ENCODE data around the gene KCTD2.

KCTD2 gene

DNA sequence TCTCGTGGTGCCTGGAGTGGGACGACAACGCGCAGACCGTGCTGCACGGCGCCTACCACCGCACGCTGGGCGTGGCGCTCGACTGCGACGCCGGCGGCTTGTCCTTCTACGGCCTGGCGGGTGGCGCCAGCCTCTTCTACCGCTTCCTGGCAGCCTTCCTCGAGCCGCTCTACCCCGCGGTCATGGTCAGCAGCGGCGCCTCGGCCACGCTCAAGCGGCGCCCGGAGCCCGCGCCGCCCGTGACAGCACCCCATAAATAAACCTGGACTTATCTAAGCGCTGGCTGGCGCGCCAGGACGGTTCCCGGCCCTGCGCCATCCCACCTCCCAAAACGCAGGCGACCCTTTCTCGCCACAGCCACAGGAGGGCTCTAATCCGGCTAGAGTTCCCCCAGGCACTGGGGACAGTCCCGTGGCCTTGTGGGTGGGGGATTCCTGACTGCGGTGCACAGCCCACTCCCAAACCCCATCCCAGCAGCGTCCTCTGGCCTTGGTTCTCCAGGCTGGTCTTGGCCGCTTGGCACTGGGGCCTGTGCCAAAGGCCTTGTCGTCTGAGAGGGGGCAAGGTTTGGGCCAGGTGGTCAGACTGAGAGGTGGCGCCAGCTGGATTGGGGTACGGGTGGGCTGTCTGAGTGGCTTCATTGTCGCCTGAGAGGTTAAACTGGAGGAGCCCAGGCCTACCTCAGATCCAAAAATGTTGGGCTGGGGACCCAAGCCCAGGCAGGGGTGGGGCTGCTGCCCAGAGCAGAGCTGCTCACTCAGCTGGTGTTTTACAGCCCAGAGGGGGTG lies 30.7 kb downstream of the KCTD2 start:
- no peak for DNase-seq (ENCODE audit: low read depth)

DNA sequence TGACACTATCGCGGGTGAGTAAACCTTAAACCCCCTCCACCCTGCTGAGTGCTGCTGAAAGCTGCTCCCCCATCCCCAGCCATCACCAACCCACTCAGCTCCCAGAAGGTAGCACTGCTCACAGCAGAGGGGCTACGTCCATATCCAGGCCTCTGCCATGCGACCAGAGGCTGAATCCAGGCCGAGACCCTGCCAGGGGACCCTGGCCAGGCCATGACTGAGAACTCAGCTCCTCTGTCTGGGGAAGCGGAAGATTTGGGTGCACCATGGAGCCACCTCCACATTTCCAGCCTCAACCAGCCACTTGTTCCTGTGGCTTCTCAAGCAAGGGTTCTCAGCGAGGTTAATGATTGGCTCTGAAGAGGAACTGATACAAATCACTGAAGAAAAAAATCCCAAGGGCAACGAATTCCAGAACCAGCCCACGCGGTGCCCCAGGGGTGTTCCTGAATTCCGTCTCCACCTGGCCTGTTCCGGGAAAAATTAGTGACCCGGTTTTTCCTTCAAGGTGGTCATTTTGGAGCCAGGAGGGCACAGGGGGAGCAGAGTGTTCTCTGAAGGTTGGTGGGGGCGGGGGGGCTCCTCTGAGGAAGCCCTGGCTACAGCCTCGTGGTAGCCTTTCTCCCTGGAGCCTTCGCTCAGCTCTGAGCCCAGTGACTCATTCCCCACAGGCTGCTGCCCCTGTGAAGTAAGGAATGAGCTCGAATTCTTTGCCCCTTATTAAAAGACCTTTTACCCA lies 31.4 kb downstream of the KCTD2 start:
- DNase-seq (ENCODE audit: low read depth), result no peak

DNA sequence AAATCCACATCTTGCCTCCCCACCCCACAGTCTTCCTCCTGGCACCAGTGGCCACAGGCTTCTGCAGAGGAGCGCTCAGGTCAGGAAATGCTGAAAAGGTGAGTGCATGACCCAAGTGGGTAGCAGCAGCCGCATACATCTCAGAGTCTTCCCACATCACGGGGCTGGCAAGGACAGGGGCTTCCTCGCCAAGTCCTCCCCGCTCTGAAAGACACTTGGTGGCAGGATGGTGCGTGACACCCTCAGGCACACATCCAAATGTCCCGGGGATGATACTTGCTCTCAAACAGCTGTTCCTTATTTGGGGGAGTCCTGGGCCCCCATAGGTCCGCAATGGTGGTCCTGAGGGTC lies 32.0 kb downstream of the KCTD2 start:
- DNase-seq (ENCODE audit: low read depth), result no peak

DNA sequence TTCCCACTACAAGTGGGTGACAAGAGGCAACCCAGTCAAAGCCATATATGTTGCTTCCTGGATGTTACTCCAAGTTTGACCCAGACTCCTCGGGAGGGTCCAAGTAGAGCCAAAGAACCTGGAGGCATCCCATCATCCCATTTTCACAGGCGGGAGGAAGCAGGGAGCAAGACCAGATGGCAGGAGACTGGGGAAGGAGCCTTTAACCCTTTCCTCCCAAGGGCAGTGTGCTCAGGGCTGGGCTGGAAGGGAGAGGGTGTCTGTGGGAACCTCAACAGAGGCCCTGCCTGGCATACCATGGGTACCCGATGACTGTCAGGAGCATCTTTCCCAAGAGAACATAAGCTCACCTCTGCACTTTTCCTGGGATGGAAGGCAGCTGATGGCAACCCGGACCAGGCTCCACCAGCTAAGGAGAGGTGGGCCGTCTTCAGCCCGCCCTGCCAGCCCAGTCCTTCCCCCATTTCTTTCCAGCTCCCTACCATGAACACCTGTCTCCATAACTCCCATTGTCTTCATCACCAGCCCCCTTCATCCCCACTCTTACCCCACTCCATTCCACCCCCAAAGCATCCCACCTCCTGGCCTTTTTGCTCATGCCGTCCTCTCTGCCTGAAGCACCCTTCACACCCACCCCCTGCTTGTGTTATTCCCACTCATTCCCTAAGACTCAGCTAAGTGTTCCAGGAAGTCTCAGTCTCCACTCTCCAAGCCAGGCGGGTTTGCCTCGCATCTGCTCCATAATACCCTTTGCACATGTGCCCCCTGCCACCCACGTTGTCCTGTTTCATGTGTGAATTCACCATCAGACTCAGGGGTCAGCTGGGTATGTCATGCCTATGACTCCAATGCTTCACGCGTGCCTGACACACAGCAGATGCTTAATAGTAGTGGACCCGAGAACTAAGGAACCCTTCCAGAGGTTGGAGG lies 34.9 kb downstream of the KCTD2 start:
- no peak for DNase-seq (ENCODE audit: low read depth)

DNA sequence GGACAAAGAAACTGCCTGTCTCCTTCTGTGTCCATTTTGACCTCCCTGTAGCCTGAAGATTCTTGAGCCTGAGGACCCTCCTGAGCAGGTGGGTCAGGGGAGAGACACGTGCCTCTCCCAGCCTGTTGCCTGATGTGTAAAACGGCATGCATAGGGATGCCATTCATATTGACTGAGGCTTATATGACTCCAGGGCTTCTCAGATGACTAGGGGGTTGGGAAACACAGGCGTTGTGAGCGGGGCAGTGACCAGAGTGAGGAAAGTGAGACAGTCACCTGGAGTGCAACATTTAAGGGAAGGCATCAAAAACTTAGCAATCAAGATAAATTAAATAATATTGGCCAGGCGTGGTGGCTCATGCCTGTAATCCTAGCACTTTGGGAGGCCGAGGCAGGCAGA lies 35.7 kb downstream of the KCTD2 start:
- no peak for DNase-seq (ENCODE audit: low read depth)

DNA sequence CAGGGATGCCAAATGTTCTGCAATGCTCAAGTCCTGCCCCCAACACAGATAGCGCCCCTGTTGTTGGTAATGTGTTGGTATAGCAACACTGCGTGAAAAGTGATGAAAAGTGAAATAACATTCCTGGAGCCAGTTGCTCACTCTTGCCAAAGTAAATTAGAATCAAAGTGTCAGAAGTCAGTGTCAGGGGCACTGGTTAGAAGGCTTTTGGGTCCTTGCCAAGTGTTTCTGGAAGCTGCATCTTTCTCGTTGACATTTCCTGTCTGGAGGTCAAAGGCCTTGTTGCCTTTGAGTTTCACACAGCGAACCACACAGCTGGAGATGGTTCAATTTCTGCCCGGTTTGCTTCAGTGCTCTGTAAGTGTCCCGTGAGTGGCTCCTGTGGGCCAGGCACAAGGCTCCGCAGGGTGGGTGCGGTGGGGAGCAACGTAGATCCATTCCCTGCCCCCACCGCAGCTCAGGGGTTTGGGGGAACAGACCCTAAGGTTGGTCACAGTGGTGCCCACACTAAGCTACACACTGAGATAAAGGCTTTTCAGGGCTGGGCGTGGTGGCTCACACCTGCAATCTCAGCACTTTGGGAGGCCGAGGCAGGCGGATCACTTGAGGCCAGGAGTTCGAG lies 37.1 kb downstream of the KCTD2 start:
- no peak for DNase-seq (ENCODE audit: low read depth)

DNA sequence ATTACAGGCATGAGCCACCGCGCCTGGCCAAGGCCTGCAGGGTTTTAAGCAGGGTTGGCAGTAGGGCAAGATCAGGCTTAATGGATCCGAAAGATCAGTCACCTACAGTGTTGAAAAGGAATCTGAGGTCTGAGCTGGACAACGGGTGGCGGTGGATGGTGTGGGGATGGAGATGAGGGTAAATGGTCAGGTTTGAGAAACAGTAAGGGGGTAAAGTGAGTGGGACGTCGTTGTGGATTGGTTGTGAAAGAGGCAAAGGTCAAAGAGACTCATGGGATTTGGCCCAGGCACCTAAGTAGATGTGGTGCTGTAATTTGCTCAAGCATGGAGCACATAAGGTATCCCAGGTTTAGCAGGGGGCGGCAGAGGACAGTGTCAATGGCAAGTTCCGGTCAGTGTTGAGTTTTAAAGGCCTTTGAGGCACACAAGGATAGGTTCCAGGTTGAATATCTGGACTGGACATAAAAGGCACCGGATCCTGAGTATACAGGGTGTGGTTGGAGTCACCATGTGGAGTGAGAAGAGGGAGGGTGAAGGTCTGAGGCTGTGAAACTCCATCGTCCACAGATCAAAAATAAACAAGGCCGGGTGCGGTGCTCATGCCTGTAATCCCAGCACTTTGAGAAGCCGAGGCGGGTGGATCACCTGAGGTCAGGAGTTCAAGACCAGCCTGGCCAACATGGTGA lies 39.6 kb downstream of the KCTD2 start:
- no peak for DNase-seq (ENCODE audit: low read depth)

DNA sequence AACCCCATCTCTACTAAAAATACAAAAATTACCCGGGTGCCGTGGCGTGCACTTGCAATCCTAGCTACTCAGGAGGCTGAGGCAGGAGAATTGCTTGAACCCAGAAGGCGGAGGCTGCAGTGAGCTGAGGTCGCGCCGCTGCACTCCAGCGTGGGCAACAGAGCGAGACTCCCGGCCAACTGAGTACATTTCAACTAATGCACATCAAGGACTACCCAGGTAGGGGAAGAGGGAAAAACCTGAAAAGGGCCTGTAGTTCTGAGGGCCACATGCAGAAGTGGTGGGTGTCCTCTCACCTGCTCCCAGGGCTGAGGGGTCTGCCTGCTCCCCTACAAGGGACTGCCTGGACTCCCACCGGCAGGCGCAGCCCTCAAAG lies 40.1 kb downstream of the KCTD2 start:
- DNase-seq (ENCODE audit: low read depth), result no peak

DNA sequence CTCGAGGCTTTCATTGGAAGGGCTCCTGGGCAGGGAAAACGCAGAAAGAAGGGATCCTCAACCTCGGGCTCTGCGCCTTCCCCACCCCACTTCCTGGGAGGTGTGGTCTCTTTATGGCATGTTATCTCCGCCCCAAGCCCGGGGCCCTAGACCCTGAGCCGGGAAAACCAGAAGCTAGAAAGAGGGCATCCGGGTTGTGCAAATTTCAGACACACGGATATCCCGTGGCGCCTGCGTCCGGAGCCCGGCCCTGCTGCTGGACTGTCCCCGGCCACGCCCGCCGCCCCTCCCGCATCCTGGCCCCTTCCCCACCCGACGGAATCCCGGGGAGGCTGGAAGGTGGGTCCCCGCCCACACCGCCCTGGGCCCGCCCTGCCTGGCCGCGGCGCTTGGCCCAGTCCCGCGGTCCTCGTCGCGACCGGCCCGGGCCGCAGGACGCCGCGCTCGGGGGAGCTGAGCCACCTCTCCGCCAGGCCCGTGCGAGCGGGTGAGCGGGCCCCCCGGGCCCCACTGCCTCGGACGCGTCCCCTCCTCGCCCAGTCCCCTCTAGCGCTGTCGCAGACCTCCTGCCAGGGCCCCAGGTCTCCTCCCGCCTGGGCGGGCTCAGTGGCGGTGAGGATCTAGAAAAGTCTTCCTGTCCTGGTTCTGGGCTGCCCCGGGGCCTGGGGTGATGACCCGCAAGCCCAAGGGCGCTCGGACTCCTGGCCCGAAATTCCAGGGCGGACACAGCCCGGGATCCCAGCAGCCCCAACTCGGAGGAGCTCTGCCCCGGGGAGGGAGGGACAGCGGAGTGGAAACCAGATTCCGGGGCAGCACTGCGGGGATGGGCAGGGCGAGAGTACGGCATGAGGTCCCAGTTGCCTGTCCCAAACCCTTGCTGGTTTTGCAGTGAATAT lies 40.8 kb downstream of the KCTD2 start, which contains the start of gene SLC16A5:
TSS of gene SLC16A5 (plus strand) at position 397 of the 896 bp plus-strand sequence. CDS start 5,683 bp downstream, outside the sequence.
- DNase-seq (ENCODE audit: low read depth), result no peak

DNA sequence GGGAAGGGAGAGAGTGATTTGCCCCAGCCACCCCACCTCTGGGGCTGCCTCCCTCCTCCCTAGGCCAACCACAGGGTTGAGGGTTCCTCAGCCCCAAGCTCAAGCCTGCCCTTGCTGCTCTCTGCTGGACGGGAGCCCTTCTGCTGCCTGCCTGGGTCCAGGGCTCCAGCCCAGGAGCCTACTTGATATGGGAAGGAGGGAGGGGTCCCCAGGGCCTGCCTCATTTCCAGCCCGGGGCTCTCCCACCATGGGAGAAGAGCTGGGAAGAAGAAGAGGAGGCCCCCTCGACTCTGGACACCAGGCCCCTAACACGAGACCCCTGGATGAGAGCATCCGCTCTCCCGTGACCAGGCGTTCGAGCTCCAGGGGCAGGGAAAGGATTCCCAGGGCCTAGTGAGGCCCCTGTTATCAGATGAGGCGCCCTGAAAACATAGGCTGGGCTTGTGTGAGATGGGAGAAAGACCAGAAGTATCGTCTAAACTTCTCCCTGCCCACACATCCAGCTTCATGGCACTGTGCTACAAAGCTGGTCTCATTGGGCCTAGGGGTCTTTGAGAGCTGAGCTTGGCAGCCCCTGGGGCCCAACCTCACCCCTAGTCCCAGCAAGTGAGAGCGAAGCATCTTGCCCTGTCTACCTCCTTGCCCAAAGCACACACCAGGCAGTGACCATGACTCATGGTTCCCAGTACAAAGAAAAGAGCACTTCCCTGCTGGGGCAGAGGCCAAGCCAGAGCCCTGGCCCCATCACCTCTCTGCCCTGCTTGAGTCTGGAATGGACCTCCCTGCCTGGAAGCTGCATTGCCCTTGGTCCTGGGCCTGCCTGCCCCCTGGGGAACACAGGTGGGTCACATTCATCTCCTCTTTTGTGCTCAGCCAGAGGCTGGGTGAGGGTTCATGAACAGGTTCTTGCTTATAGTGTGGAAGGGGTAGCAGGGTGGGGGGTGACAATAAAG lies 41.7 kb downstream of the KCTD2 start:
- no peak for DNase-seq (ENCODE audit: low read depth)

DNA sequence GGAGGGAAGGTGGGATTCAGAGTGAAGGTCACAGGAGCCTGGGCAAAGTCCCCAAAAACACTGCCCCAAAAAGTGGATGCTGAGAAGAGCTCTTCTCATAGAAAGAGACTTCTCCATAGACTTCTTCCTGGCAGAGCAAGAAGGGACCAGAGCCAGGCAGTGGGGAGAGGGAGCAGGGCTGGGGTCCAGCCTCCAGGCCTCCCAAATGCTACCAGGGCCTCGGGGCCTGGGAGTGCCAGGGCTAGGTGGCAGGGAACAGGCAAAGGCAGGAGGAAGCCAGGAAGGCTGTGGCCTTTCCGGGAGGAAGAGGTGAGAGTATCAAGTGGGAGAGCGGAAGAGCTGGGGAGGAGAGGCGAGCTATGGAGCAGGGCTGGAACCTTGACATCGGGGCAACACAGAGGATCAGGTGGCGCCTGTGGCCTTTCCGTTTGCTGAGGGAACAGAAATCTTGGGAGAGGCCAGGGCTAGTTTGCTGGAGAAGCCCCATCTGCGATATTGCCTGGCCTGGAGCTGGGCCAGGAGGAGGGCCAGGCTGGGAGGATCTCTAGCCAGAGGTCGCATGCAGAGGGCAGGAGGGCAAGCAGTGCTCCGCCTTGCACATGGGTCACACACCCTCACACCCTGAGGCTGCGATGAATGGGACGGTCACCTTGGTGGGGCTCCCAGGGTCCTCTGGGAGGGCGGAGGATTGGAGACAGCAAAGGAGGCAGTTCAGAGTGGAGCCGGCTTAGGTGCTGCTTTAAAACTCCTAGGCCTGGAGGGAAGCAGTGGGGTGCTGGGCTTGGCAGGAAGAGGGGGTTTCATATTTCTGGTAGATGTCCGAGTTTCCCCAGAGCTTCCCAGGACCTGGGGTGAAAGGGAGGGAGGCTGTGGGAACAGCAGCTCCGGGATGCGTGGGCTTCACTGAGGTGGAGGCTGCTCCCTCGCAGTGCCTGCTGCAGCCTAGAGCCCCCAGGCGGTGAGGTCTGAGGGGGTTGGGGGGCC lies 44.1 kb downstream of the KCTD2 start:
- DNase-seq (ENCODE audit: low read depth), result no peak

DNA sequence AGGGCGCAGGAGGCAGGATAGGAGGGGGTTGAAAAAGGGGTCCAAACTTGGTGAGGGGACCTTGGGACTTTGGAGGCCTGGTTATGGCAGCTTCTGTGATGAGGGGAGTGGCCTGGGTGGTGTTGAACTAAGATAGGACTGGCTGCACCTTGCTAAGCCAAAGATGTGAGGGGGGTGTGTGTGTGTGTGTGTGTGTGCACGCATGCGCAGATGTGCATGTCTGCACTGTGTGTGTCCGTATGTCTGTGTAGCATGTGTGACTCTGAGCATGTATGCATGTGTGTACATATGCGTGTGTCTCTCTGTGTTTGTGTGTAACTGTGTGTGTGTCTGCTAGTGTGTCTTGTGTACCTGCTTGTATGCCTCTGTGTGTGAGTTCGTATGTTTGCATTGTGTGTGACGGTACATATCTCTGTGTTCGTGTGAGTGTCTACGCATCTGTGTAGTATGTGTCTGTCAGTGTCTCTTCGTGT lies 44.9 kb downstream of the KCTD2 start:
- DNase-seq (ENCODE audit: low read depth), result no peak

DNA sequence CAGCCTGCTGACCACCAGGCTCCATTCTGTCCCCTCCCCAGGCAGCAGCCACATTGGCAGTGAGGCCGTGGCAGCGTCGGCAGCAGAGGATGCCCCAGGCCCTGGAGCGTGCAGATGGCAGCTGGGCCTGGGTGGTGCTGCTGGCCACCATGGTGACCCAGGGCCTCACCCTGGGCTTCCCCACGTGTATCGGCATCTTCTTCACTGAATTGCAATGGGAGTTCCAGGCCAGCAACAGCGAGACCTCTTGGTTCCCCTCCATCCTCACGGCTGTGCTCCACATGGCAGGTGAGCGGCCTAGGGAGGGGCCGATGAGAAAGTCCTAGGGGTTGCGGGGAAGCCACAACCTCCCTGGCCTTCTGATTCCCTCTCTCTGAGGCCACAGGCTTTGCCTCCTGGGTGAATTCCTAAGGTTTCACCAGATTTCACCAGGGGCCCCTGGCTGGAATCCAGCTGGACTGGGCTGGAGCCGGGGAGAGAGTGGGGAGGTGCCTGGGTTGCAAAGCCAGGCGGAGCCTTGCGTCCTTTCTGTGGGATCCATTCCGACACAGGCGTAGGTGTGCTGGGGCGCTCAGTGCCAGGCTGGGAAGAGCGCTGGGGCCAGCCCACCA lies 46.6 kb downstream of the KCTD2 start:
- DNase-seq (ENCODE audit: low read depth), result no peak

DNA sequence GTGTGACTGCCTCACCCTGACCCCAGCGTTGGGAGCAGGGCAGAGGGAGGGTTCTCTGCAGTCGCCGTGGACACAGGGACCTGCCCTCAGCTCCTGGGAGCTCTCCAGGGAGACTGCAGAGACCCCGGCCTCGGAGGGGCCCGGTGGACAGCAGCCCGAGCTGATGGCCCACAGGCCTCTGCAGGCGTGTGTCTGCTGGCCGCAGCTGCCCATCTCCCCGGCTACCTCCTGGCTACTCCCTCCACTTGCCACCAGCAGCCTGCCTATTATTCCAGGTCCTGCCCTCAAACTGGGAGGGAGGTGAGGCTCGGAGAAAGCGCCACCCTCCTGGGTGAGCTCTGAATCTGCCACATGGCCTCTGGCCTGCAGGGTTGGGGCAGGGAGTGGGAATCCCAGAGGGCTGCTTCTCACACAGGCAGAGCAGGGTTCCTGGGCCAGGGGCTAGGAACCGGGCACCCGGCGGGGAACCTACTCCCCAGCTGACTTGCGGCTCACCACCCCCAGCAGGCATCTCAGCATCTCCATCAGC lies 47.9 kb downstream of the KCTD2 start:
- no peak for DNase-seq (ENCODE audit: low read depth)

DNA sequence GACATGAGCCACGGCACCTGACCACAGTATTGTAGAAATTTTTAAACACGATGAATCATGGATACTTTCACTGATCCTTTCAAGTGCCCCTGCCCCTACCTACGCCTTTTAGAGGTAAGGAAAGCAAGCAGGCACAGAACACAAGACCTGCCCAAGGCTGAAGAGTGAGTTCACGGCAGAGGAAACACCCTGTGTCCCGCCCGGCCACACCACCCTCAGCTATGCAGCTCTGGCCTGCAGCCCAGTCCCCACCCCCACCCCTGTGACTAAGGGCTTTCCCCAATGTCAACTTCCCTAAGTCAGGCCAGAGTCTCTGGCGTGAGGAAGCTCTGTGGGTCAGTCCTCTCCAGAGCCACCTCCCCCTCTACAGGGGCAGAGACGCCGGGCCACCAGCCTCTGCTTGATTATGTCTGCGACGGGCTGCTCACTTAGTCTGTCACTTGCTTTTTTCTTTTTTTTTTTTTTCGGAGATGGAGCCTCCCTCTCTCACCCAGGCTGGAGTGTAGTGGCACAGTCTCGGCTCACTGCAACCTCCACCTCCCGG lies 49.1 kb downstream of the KCTD2 start:
- no peak for DNase-seq (ENCODE audit: low read depth)

DNA sequence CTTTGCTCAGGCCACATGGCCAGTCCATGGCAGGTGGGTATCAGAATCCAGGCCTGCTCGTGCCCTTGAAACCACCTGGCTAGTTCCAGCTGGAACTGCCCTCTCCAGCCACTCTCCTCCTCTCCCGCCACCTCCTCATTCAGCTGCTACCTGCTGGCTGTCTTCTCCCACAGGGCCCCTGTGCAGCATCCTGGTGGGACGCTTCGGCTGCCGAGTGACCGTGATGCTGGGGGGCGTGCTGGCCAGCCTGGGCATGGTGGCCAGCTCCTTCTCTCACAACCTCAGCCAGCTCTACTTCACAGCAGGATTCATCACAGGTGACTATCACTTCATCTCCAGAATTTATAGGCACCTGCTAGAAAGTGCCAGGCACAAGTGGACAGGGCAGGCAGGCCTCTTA lies 50.8 kb downstream of the KCTD2 start:
- DNase-seq (ENCODE audit: low read depth), result no peak

DNA sequence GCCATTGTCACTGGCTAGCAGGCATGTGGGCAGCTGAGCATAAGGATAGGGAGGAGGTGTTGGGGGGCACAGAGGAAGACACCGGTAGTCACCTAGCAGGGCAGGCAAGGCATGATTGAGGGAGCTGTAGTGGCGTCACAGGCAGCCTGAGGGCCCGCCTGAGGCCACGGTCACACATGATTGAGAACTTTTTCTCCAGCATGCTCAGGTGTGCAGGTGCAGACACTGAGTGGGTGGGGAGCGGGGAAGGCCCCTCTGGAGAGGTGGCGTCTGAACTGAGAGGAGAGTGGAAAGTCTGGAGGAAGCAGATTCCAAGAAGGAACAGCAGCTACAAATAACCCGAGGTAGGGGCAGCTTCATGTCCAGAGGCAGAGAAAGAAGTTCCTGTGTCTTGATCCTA lies 51.8 kb downstream of the KCTD2 start:
- DNase-seq (ENCODE audit: low read depth), result no peak
